A549 (cell line): ENCODE measurements around the gene EP300. TPM values are rescaled to one million over a fixed set of nuclear protein-coding genes. Genes with fewer than 3 reads are reported as not detected.
"Not testable (repeated sequence)": the region's sequence is repeated elsewhere in the genome, so short reads cannot be mapped to it uniquely, and the experiment has no call there.

Experiments
- ATAC-seq, 2 experiments: fragments of 200-7000 bp in 1 of 2; fragments of >200 bp in 1 of 2; cut with Nextera tagmentation in 1 of 2; cut with Tn5 transposase in 1 of 2; 3 replicates each; pipeline versions ENCODE4 v1.8.0 to v1.9.1; 2018 to 2020; ENCODE audit warnings: mild to moderate bottlenecking in 1 of 2, moderate library complexity in 1 of 2
- CTCF ChIA-PET: fragments of 300-600 bp; sonication (Branson Sonifier 250); formaldehyde crosslinking; extraction: SDS; loops from one replicate; lab custom pipeline; 2021; ENCODE audit warnings: antibody characterized with exemption, inconsistent platforms; lab: Yijun Ruan, JAX
- POLR2A ChIA-PET: fragments of 350-600 bp; formaldehyde crosslinking; extraction: SDS; loops from one replicate; lab custom pipeline; 2021; ENCODE audit warnings: antibody characterized with exemption, inconsistent platforms; lab: Yijun Ruan, JAX
- DNase-seq, 2 experiments: peaks; one replicate each; pipeline versions ENCODE4 v3.0.0 to v3.0.0-alpha.2; 2011 to 2016; ENCODE audit warnings: low read depth in 1 of 2, low spot score in 1 of 2
- FAIRE-seq: peaks from 2 replicates; lab custom pipeline; 2011; peaks lifted over from hg19 to GRCh38; lab: Jason Lieb, UNC
- H3K27ac ChIP-seq, 2 experiments: fragments of >200 bp; sonication (Bioruptor Twin); formaldehyde crosslinking; 3 replicates each; pipeline ENCODE4 v1.5.1; 2016 to 2017
- H3K4me1 ChIP-seq: fragments of >200 bp; sonication (Bioruptor Twin); formaldehyde crosslinking; 3 replicates; pipeline ENCODE4 v1.6.1; 2016
- H3K4me2 ChIP-seq: fragments of >200 bp; sonication (Bioruptor Twin); formaldehyde crosslinking; 3 replicates; pipeline ENCODE4 v1.6.1; 2016
- H3K4me3 ChIP-seq: fragments of >200 bp; sonication (Bioruptor Twin); formaldehyde crosslinking; 3 replicates; pipeline ENCODE4 v1.5.1; 2016
- H3K9me3 ChIP-seq: fragments of >200 bp; sonication (Bioruptor Twin); formaldehyde crosslinking; 3 replicates; pipeline ENCODE4 v1.6.1; 2016
- BHLHE40 ChIP-seq: IDR thresholded peaks from 2 replicates; pipeline ENCODE4 v1.6.1; 2012; ENCODE audit warnings: low read depth, low read length, inconsistent platforms
- CBX2 ChIP-seq: fragments of 200-600 bp; sonication (generic); IDR thresholded peaks from 2 replicates; pipeline ENCODE4 v1.6.1; 2016; ENCODE audit warnings: low read depth, mild to moderate bottlenecking, borderline replicate concordance
- CBX8 ChIP-seq: fragments of 200-600 bp; sonication (generic); IDR thresholded peaks from 2 replicates; pipeline ENCODE4 v1.6.1; 2016
- CEBPB ChIP-seq, 2 experiments: fragments of >200 bp in 1 of 2; sonication (Bioruptor Twin) in 1 of 2; formaldehyde crosslinking in 1 of 2; IDR thresholded peaks; 2 replicates each; pipeline ENCODE4 v1.6.1; 2012 to 2016
- EHF ChIP-seq: fragments of 250-450 bp; sonication (Bioruptor Pico); IDR thresholded peaks from 2 replicates; pipeline ENCODE4 v1.5.0; 2020; ENCODE audit warnings: mild to moderate bottlenecking
- EHMT2 ChIP-seq: fragments of 200-600 bp; sonication (generic); IDR thresholded peaks from 2 replicates; pipeline ENCODE4 v1.6.1; 2016; ENCODE audit warnings: antibody characterized with exemption, low read depth, mild to moderate bottlenecking, moderate library complexity
- EP300 ChIP-seq, 2 experiments: fragments of >200 bp; sonication (Bioruptor Twin); formaldehyde crosslinking; IDR thresholded peaks; 2 replicates in 1 of 2; 3 replicates in 1 of 2; pipeline ENCODE4 v1.6.1; 2016 to 2017
- ESRRA ChIP-seq: fragments of 150-350 bp; IDR thresholded peaks from 2 replicates; pipeline ENCODE4 v1.6.1; 2014; ENCODE audit warnings: mild to moderate bottlenecking, low read length, borderline replicate concordance
- FOSB ChIP-seq: fragments of 250-450 bp; sonication (Bioruptor Pico); IDR thresholded peaks from 2 replicates; pipeline ENCODE4 v1.5.0; 2020; ENCODE audit warnings: mild to moderate bottlenecking, moderate library complexity
- HDAC2 ChIP-seq: fragments of 200-600 bp; sonication (generic); IDR thresholded peaks from 2 replicates; pipeline ENCODE4 v1.6.1; 2016
- HEYL ChIP-seq: fragments of 250-450 bp; sonication (Bioruptor Pico); IDR thresholded peaks from 2 replicates; pipeline ENCODE4 v1.8.0; 2021; ENCODE audit warnings: mild to moderate bottlenecking, moderate library complexity
- HOXA7 ChIP-seq: fragments of 250-450 bp; sonication (Bioruptor Pico); IDR thresholded peaks from 2 replicates; pipeline ENCODE4 v1.5.0; 2020; ENCODE audit warnings: mild to moderate bottlenecking, moderate library complexity
- JUN ChIP-seq, 2 experiments: fragments of >200 bp; sonication (Bioruptor Twin); formaldehyde crosslinking; IDR thresholded peaks; 2 replicates in 1 of 2; 3 replicates in 1 of 2; pipeline ENCODE4 v1.6.1; 2016 to 2017
- KDM5A ChIP-seq: fragments of 200-600 bp; sonication (generic); IDR thresholded peaks from 2 replicates; pipeline ENCODE4 v1.6.1; 2016; ENCODE audit warnings: antibody characterized with exemption, mild to moderate bottlenecking
- MAZ ChIP-seq: fragments of 150-350 bp; IDR thresholded peaks from 2 replicates; pipeline ENCODE4 v1.6.1; 2014; ENCODE audit warnings: antibody characterized with exemption, low read depth, low read length, borderline replicate concordance
- MYC ChIP-seq: IDR thresholded peaks from 2 replicates; pipeline ENCODE4 v1.6.1; 2012; ENCODE audit warnings: mild to moderate bottlenecking, inconsistent platforms, low read length, improper control_type of control experiment, borderline replicate concordance
- NPAS2 ChIP-seq: fragments of 250-450 bp; sonication (Bioruptor Pico); IDR thresholded peaks from 2 replicates; pipeline ENCODE4 v1.8.0; 2022; ENCODE audit warnings: mild to moderate bottlenecking, moderate library complexity, borderline replicate concordance
- RAD21 ChIP-seq, 2 experiments: fragments of >200 bp in 1 of 2; sonication (Bioruptor Twin) in 1 of 2; formaldehyde crosslinking in 1 of 2; IDR thresholded peaks in 1 of 2; conservative IDR thresholded peaks in 1 of 2; 2 replicates in 1 of 2; 3 replicates in 1 of 2; pipeline ENCODE4 v1.6.1; 2012 to 2018; ENCODE audit warnings: inconsistent platforms in 1 of 2
- RARB ChIP-seq: fragments of 250-450 bp; sonication (Bioruptor Pico); IDR thresholded peaks from 2 replicates; pipeline ENCODE4 v1.8.0; 2021; ENCODE audit warnings: mild to moderate bottlenecking, moderate library complexity
- RFX5 ChIP-seq: fragments of 450-650 bp; IDR thresholded peaks from 2 replicates; pipeline ENCODE4 v1.7.1; 2014; ENCODE audit warnings: antibody characterized with exemption, mild to moderate bottlenecking, moderate library complexity
- RNF2 ChIP-seq: fragments of 200-600 bp; sonication (generic); IDR thresholded peaks from 2 replicates; pipeline ENCODE4 v1.6.1; 2016; ENCODE audit warnings: low read depth, mild to moderate bottlenecking, antibody characterized with exemption, moderate library complexity, borderline replicate concordance
- ZC3H11A ChIP-seq: fragments of 450-650 bp; IDR thresholded peaks from 2 replicates; pipeline ENCODE4 v1.6.1; 2014; ENCODE audit warnings: antibody characterized with exemption, mild to moderate bottlenecking
- ZFP36 ChIP-seq: fragments of 450-650 bp; IDR thresholded peaks from 2 replicates; pipeline ENCODE4 v1.6.1; 2014; ENCODE audit warnings: borderline replicate concordance; ENCODE audit not compliant: partially characterized antibody
- WGBS: methylation state at CpG from one replicate; pipeline ENCODE4 v1.1.6; 2017; ENCODE audit errors: missing lambda C conversion rate; 5-methylcytosine and 5-hydroxymethylcytosine counted together
- polyA plus RNA-seq, 4 experiments: library from polyadenylated mRNA; depleted of rRNA in 3 of 4; stranded (reverse); fragments of >200 nt; fragmentation: RNase III in 1 of 4; extraction: RNeasy Plus Mini Kit Qiagen cat#74134 plus additional on column Dnase treatment in 1 of 4; gene quantifications; 2 replicates in 3 of 4; 3 replicates in 1 of 4; pipeline ENCODE4 v1.2.3, GENCODE V29; 2011 to 2017
- TF ChIP-seq, protein P1 (sequence below): fragments of 450-650 bp; IDR thresholded peaks from 2 replicates; pipeline ENCODE4 v1.6.1; 2014; ENCODE audit warnings: antibody characterized with exemption
- TF ChIP-seq, protein P2 (sequence below): fragments of 250-450 bp; sonication (Bioruptor Pico); IDR thresholded peaks from 2 replicates; pipeline ENCODE4 v1.5.0; 2021; ENCODE audit warnings: mild to moderate bottlenecking, moderate library complexity, borderline replicate concordance
- TF ChIP-seq, protein P3 (sequence below): IDR thresholded peaks from 2 replicates; pipeline ENCODE4 v1.6.1; 2012

EP300 gene
- polyA plus RNA-seq, 2 of the 4 experiments (the other 2 are of a cell fraction), result 15.5 to 18.2 TPM

DNA sequence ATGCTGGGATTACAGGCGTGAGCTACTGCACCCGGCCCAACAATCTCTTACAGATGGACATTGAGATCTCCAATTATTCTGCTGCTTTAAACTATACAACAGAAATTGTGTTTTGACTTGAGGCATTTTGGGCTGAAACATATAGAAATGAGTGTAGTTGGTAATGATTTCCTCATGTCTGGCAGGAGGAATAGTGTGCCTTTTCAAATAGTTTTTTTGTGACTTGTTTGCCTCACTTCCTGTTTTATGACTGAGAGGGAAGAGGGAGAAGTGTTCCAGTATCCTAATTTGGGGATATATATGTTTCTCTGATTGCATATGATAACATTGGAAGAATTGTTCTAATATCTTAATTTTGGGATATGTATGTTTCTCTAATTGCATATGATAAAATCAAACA lies 40.2 kb downstream of the EP300 start:
- DNase-seq (no peak), FAIRE-seq (no peak), ATAC-seq (no peak)
- Histone ChIP-seq H3K4me3 (no peak overlapping the region), H3K27ac (no peak overlapping the region), H3K4me2 (no peak overlapping the region), H3K9me3 (no peaks in the 10 kb centered on the region), H3K4me1 (no peaks in the 10 kb centered on the region)
- ChIA-PET CTCF (interaction anchor here (0.5 kb wide), 1 partner anchor 312 kb away, joined by 3 read pairs; no protein-coding TSS in a partner anchor), POLR2A (no interaction called here)
- 94% methylated on average over 2 of the region's 2 CpGs for WGBS
- TF ChIP-seq RFX5 (no peak), EHF (no peak), JUN (IDR thresholded peaks at IDR 0.05) (no peak), ZC3H11A (no peak), BHLHE40 (no peak), EHMT2 (no peak), CEBPB (IDR thresholded peaks at IDR 0.05) (no peak)

DNA sequence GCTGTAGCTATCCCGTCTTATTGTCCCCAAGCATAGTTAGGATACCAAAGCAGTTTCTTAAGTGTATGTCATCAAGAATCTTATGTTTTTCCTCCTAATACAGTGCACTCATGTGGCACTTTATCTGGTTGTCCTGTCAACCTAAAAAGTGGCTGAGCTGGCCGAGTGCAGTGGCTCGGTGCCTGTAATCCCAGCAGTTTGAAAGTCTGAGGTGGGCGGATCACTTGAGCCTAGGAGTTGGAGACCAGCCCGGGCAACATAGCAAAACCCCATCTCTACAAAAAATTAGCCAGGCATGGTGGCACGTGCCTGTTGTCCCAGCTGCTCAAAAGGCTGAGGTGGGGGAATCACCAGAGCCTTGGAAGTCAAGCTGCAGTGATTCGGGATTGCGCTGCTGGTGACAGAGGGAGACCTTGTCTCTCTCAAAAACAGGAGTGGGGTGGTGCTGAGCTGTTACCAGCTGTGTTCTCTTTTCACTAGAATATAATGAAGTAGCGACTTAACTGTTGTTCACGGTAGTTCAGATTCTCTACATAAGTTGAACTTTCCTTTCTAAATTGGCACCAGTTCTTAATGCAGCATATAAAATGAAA lies 48.1 kb downstream of the EP300 start:
- Histone ChIP-seq H3K4me1 (no peaks in the 10 kb centered on the region), H3K4me3 (no peak overlapping the region), H3K9me3 (no peaks in the 10 kb centered on the region), H3K27ac (no peak overlapping the region), H3K4me2 (no peak overlapping the region)
- ATAC-seq, result no peak
- WGBS, result 92% methylated on average over 10 of the region's 10 CpGs
- ChIA-PET POLR2A (no interaction called here), CTCF (interaction anchor here (0.6 kb wide), 1 partner anchor 73 kb away, joined by 4 read pairs; no protein-coding TSS in a partner anchor)
- TF ChIP-seq NPAS2 (CRISPR knock-in tag), result no peak
- no peak for TF ChIP-seq CEBPB (IDR thresholded peaks at IDR 0.05)
- TF ChIP-seq, protein P1, sequence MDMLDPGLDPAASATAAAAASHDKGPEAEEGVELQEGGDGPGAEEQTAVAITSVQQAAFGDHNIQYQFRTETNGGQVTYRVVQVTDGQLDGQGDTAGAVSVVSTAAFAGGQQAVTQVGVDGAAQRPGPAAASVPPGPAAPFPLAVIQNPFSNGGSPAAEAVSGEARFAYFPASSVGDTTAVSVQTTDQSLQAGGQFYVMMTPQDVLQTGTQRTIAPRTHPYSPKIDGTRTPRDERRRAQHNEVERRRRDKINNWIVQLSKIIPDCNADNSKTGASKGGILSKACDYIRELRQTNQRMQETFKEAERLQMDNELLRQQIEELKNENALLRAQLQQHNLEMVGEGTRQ, result no peak
- TF ChIP-seq MAZ, result no peak
- no peak for TF ChIP-seq ZC3H11A
- TF ChIP-seq, protein P2, sequence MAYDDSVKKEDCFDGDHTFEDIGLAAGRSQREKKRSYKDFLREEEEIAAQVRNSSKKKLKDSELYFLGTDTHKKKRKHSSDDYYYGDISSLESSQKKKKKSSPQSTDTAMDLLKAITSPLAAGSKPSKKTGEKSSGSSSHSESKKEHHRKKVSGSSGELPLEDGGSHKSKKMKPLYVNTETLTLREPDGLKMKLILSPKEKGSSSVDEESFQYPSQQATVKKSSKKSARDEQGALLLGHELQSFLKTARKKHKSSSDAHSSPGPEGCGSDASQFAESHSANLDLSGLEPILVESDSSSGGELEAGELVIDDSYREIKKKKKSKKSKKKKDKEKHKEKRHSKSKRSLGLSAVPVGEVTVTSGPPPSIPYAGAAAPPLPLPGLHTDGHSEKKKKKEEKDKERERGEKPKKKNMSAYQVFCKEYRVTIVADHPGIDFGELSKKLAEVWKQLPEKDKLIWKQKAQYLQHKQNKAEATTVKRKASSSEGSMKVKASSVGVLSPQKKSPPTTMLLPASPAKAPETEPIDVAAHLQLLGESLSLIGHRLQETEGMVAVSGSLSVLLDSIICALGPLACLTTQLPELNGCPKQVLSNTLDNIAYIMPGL (CRISPR knock-in tag), result no peak
- no peak for TF ChIP-seq RAD21 (conservative IDR thresholded peaks at IDR 0.05 in 1 of 2, IDR thresholded peaks at IDR 0.05 in 1 of 2)
- no peak for FAIRE-seq
- DNase-seq, result no peak

DNA sequence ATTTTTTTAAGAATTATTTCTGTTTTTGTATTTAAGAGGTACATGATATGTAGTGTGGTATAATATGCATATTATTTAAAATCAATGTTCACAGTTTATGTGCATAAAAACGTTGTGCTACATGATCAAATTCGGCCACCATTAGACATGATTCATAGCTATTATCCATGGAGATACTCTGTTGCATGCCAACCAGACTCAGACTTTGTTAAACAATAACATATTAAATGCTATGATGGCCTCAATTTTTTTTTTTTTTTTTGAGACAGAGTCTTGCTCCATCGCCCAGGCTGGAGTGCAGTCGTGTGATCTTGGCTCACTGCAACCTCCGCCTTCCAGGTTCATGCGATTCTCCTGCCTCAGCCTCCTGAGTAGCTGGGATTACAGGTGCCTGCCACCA lies 53.5 kb downstream of the EP300 start:
- POLR2A ChIA-PET, DNase-seq, H3K4me2 ChIP-seq, H3K9me3 ChIP-seq, ATAC-seq, H3K27ac ChIP-seq, H3K4me3 ChIP-seq, FAIRE-seq, H3K4me1 ChIP-seq: not testable (repeated sequence)
- CTCF ChIA-PET, result interaction anchor here (0.6 to 1.0 kb wide), 4 partner anchors 36 to 155 kb away, joined by 3 read pairs; partner anchors contain the start of gene ZC3H7B
- WGBS, result 85% methylated on average over 6 of the region's 6 CpGs

DNA sequence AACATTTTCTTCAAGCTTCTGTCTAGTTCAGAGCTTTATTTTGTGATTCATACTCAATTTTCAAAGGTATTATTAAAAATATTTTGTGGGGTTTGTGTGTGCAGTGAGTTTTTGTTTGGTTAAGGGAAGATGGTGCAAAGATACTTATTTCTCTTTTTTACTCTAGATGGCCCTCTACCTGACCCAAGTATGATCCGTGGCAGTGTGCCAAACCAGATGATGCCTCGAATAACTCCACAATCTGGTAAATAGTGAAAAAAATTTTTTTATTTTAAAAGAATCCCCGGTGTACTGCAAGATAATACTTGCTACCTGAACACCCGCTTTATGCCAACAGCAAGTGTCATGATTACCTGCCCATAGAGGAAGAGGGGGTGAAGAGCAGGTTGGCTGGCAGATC lies 54.2 kb downstream of the EP300 start:
- DNase-seq (peak in 1 of 2 experiments; percentile 5), ATAC-seq (no peak), FAIRE-seq (no peak)
- CTCF ChIA-PET, result interaction anchor here (1.0 kb wide), 1 partner anchor 155 kb away, joined by 3 read pairs; the partner anchor contains the start of gene ZC3H7B
- Histone ChIP-seq H3K4me1 (no peaks in the 10 kb centered on the region), H3K4me2 (no peak overlapping the region), H3K27ac (no peak overlapping the region), H3K9me3 (no peaks in the 10 kb centered on the region), H3K4me3 (no peak overlapping the region)
- POLR2A ChIA-PET, result no interaction called here
- WGBS, result 79% methylated on average over 4 of the region's 4 CpGs
- TF ChIP-seq CBX8 (no peak), ESRRA (no peak), KDM5A (no peak), RARB (CRISPR knock-in tag) (no peak), RNF2 (no peak), HEYL (CRISPR knock-in tag) (no peak), CBX2 (no peak), MYC (no peak), HDAC2 (no peak), EP300 (IDR thresholded peaks at IDR 0.05) (no peak), JUN (IDR thresholded peaks at IDR 0.05) (no peak), ZFP36 (no peak), FOSB (CRISPR knock-in tag) (no peak), RAD21 (conservative IDR thresholded peaks at IDR 0.05 in 1 of 2, IDR thresholded peaks at IDR 0.05 in 1 of 2) (no peak), HOXA7 (no peak), CEBPB (IDR thresholded peaks at IDR 0.05) (no peak)
- TF ChIP-seq, protein P3, sequence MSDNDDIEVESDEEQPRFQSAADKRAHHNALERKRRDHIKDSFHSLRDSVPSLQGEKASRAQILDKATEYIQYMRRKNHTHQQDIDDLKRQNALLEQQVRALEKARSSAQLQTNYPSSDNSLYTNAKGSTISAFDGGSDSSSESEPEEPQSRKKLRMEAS, result no peak
- TF ChIP-seq, protein P2 (CRISPR knock-in tag), result no peak
